Tibial nerve (tissue), 4 donors: Measurements from ENCODE around the gene TSG101. TPM values are rescaled to one million over a fixed set of nuclear protein-coding genes. Genes with fewer than 3 reads are reported as not detected.

Experiments
- DNase-seq, 2 donors: peaks; one replicate each; pipeline ENCODE4 v3.0.0-alpha.2; 2019; ENCODE audit warnings: low spot score in 2 of 2
- H3K27ac ChIP-seq, 4 donors: fragments of 200-600 bp; sonication (generic) in 3 of 4; one replicate each; pipeline ENCODE4 v1.5.1; 2017 to 2019; ENCODE audit warnings: mild to moderate bottlenecking in 1 of 4
- H3K27me3 ChIP-seq, 2 donors: fragments of 200-600 bp; sonication (generic) in 1 of 2; one replicate each; pipeline versions ENCODE4 v1.5.1 to v1.6.0; 2017 to 2019
- H3K36me3 ChIP-seq, 3 donors: fragments of 200-600 bp; sonication (generic); one replicate each; pipeline ENCODE4 v1.5.1; 2018 to 2019
- H3K4me1 ChIP-seq, 4 donors: fragments of 200-600 bp; sonication (generic) in 3 of 4; one replicate each; pipeline ENCODE4 v1.5.1; 2017 to 2019
- H3K4me3 ChIP-seq, 4 donors: fragments of 200-600 bp; sonication (generic) in 3 of 4; one replicate each; pipeline ENCODE4 v1.5.1; 2017 to 2019; ENCODE audit warnings: mild to moderate bottlenecking in 1 of 4, moderate library complexity in 1 of 4
- H3K9me3 ChIP-seq, 4 donors: fragments of 200-600 bp; sonication (generic) in 3 of 4; one replicate each; pipeline ENCODE4 v1.5.1; 2017 to 2019
- EP300 ChIP-seq, 2 donors: sonication (generic); formaldehyde crosslinking; IDR thresholded peaks; one replicate each; pipeline ENCODE4 v1.6.1; 2017; ENCODE audit warnings: antibody characterized with exemption in 2 of 2, mild to moderate bottlenecking in 1 of 2
- POLR2A ChIP-seq, 2 donors: fragments of 450-650 bp; IDR thresholded peaks; one replicate each; pipeline ENCODE4 v1.6.1; 2017; ENCODE audit warnings: antibody characterized with exemption in 2 of 2, mild to moderate bottlenecking in 2 of 2, moderate library complexity in 2 of 2
- WGBS, 2 donors: methylation state at CpG; one replicate each; pipeline ENCODE4 v1.1.5; 2018; 5-methylcytosine and 5-hydroxymethylcytosine counted together
- total RNA-seq, 4 donors: library from RNA; depleted of rRNA; stranded (reverse); fragments of >200 nt; gene quantifications; one replicate each; pipeline ENCODE4 v1.1.0, GENCODE V29; 2016
- TF ChIP-seq, protein P1 (sequence below), 5 experiments: fragments of 200-600 bp in 3 of 5; fragments of 450-650 bp in 2 of 5; sonication (generic) in 3 of 5; IDR thresholded peaks; one replicate each; pipeline ENCODE4 v1.5.1; 2016 to 2019; ENCODE audit warnings: antibody characterized with exemption in 5 of 5, mild to moderate bottlenecking in 3 of 5, moderate library complexity in 2 of 5

TSG101 gene
- total RNA-seq, 4 donors from 2014 or later, result 83.3 to 104 (median 99.1) TPM

DNA sequence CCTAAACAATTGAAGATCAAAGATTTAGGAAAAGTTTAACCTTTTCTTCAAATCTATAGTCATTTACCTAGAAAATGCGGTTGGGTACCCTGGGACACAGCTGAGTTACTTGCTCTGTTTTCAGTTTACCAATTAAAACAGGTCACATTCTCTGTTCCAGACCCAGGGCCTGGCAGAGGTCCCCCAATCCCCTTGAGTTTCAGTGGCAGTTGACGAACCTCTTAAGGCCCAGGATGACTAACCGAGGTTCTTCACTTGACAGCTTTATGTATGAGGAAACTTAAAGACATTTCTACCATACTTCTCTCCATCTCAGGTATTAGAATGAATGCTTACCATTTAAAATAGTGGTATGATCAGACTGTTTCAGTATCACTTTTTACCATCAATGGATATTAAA lies 54.7 kb downstream of the TSG101 start:
- no peak for TF ChIP-seq EP300 (IDR thresholded peaks at IDR 0.05)
- TF ChIP-seq, protein P1, sequence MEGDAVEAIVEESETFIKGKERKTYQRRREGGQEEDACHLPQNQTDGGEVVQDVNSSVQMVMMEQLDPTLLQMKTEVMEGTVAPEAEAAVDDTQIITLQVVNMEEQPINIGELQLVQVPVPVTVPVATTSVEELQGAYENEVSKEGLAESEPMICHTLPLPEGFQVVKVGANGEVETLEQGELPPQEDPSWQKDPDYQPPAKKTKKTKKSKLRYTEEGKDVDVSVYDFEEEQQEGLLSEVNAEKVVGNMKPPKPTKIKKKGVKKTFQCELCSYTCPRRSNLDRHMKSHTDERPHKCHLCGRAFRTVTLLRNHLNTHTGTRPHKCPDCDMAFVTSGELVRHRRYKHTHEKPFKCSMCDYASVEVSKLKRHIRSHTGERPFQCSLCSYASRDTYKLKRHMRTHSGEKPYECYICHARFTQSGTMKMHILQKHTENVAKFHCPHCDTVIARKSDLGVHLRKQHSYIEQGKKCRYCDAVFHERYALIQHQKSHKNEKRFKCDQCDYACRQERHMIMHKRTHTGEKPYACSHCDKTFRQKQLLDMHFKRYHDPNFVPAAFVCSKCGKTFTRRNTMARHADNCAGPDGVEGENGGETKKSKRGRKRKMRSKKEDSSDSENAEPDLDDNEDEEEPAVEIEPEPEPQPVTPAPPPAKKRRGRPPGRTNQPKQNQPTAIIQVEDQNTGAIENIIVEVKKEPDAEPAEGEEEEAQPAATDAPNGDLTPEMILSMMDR (IDR thresholded peaks at IDR 0.05), result no peak
- TF ChIP-seq POLR2A (IDR thresholded peaks at IDR 0.05), result no peak
- H3K36me3 ChIP-seq, result peaks cover 0 to 40% (median 0%) of the 10 kb centered on the region in 3 donors

GRCh38 chr11:18468961-18469360 lies 57.8 kb downstream of the TSG101 start:
- no peaks in the 10 kb centered on the region for H3K27me3 ChIP-seq
- H3K9me3 ChIP-seq, result no peaks in the 10 kb centered on the region
- 89 to 91% methylated on average over 7 of the region's 7 CpGs for WGBS, 2 donors
- peaks cover 0 to 19% (median 0%) of the 10 kb centered on the region in 3 donors for H3K36me3 ChIP-seq
- DNase-seq, result no peak
- H3K27ac ChIP-seq, result no peak overlapping the region
- H3K4me1 ChIP-seq, result no peaks in the 10 kb centered on the region
- H3K4me3 ChIP-seq, result no peak overlapping the region
- TF ChIP-seq POLR2A (IDR thresholded peaks at IDR 0.05), result no peak
- TF ChIP-seq, protein P1 (IDR thresholded peaks at IDR 0.05), result no peak
- no peak for TF ChIP-seq EP300 (IDR thresholded peaks at IDR 0.05)

More for the DNA sequence above, 54.7 kb downstream of the TSG101 start:
- Histone ChIP-seq H3K4me1 (no peaks in the 10 kb centered on the region), H3K9me3 (no peaks in the 10 kb centered on the region), H3K27me3 (no peaks in the 10 kb centered on the region), H3K27ac (no peak overlapping the region), H3K4me3 (no peak overlapping the region)
- no peak for DNase-seq
- WGBS, 2 donors, result 85 to 93% methylated on average over 3 of the region's 3 CpGs

GRCh38 chr11:18468059-18468458 lies 58.7 kb downstream of the TSG101 start:
- Histone ChIP-seq H3K9me3 (no peaks in the 10 kb centered on the region), H3K4me3 (no peak overlapping the region), H3K27ac (no peak overlapping the region), H3K27me3 (no peaks in the 10 kb centered on the region), H3K4me1 (no peaks in the 10 kb centered on the region), H3K36me3 (peaks cover 0 to 11% (median 0%) of the 10 kb centered on the region in 3 donors)
- 92 to 100% methylated on average over 2 of the region's 2 CpGs for WGBS, 2 donors
- no peak for TF ChIP-seq POLR2A (IDR thresholded peaks at IDR 0.05)
- no peak for TF ChIP-seq EP300 (IDR thresholded peaks at IDR 0.05)
- TF ChIP-seq, protein P1 (IDR thresholded peaks at IDR 0.05), result no peak
- DNase-seq, result no peak

- DNase-seq, result no peak
- Histone ChIP-seq H3K36me3 (peaks cover 0 to 8% (median 0%) of the 10 kb centered on the region in 3 donors), H3K9me3 (no peaks in the 10 kb centered on the region), H3K27ac (no peak overlapping the region), H3K4me1 (no peaks in the 10 kb centered on the region), H3K27me3 (no peaks in the 10 kb centered on the region), H3K4me3 (no peak overlapping the region)
- WGBS, 2 donors, result 90 to 100% methylated on average over 2 of the region's 2 CpGs
- TF ChIP-seq EP300 (IDR thresholded peaks at IDR 0.05) (no peak), POLR2A (IDR thresholded peaks at IDR 0.05) (no peak)
- TF ChIP-seq, protein P1 (IDR thresholded peaks at IDR 0.05), result no peak
Measured at GRCh38 chr11:18466402-18466801, 60.3 kb downstream of the TSG101 start.

GRCh38 chr11:18463439-18463838 lies 63.3 kb downstream of the TSG101 start:
- WGBS, 2 donors, result 74 to 81% methylated on average over 1 of the region's 1 CpG
- TF ChIP-seq POLR2A (IDR thresholded peaks at IDR 0.05) (no peak), EP300 (IDR thresholded peaks at IDR 0.05) (no peak)
- TF ChIP-seq, protein P1 (IDR thresholded peaks at IDR 0.05), result no peak

More at GRCh38 chr11:18463439-18463838, 63.3 kb downstream of the TSG101 start:
- Histone ChIP-seq H3K27ac (no peak overlapping the region), H3K36me3 (peaks cover 0 to 8% (median 0%) of the 10 kb centered on the region in 3 donors), H3K27me3 (no peaks in the 10 kb centered on the region), H3K4me1 (no peaks in the 10 kb centered on the region), H3K4me3 (no peak overlapping the region), H3K9me3 (no peaks in the 10 kb centered on the region)
- DNase-seq, result no peak
